Measurements from ENCODE around the gene ST7. TPM values are rescaled to one million over a fixed set of nuclear protein-coding genes. Genes with fewer than 3 reads are reported as not detected.

The ST7 gene
- polyA plus RNA-seq, 1 donor (not counting 4 experiments of a cell fraction or from before 2014, with no cell fraction given): 16.9 TPM

- FAIRE-seq: no peak
- no peak overlapping the region for H3K4me3 ChIP-seq (ENCODE audit: control insufficient read depth in 2 of 3, extremely low read depth in 1 of 3, insufficient read depth in 2 of 3, low read depth in 1 of 3, low read length in 3 of 3)
- no peak for DNase-seq (ENCODE audit: low read depth, low spot score)
- peaks cover 3% of the 10 kb centered on the region for H3K79me2 ChIP-seq (ENCODE audit: control insufficient read depth, insufficient read depth, low read length)
- H2AFZ ChIP-seq (ENCODE audit: control insufficient read depth, low read length): no peak overlapping the region
- no peaks in the 10 kb centered on the region for H3K9me1 ChIP-seq (ENCODE audit: control insufficient read depth, extremely low read depth, insufficient read depth, low read length)
- dilution Hi-C loops (cut with MboI; ENCODE audit: extremely low pct_ligation_motif_present, low sequenced_read_pairs): no loop called here
- H3K9me3 ChIP-seq (ENCODE audit: control insufficient read depth, low read depth, low read length): peaks cover 1% of the 10 kb centered on the region
- no peaks in the 10 kb centered on the region for H3K36me3 ChIP-seq (ENCODE audit: control insufficient read depth in 2 of 2, extremely low read depth in 1 of 2, insufficient read depth in 2 of 2, low read length in 2 of 2)
- H4K20me1 ChIP-seq (ENCODE audit: control insufficient read depth, extremely low read depth, insufficient read depth, low read length): no peaks in the 10 kb centered on the region
- H3K9ac ChIP-seq (ENCODE audit: control insufficient read depth, extremely low read depth, insufficient read depth, low read length): no peak overlapping the region
- TF ChIP-seq EZH2 (IDR thresholded peaks at IDR 0.05; ENCODE audit: low read length): no peak
- TF ChIP-seq, protein P1, sequence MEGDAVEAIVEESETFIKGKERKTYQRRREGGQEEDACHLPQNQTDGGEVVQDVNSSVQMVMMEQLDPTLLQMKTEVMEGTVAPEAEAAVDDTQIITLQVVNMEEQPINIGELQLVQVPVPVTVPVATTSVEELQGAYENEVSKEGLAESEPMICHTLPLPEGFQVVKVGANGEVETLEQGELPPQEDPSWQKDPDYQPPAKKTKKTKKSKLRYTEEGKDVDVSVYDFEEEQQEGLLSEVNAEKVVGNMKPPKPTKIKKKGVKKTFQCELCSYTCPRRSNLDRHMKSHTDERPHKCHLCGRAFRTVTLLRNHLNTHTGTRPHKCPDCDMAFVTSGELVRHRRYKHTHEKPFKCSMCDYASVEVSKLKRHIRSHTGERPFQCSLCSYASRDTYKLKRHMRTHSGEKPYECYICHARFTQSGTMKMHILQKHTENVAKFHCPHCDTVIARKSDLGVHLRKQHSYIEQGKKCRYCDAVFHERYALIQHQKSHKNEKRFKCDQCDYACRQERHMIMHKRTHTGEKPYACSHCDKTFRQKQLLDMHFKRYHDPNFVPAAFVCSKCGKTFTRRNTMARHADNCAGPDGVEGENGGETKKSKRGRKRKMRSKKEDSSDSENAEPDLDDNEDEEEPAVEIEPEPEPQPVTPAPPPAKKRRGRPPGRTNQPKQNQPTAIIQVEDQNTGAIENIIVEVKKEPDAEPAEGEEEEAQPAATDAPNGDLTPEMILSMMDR (optimal IDR thresholded peaks at IDR 0.05 in 1 of 3, IDR thresholded peaks at IDR 0.05 in 1 of 3, conservative IDR thresholded peaks at IDR 0.05 in 1 of 3; ENCODE audit: extremely low read depth in 1 of 3, insufficient read depth in 2 of 3, low read length in 3 of 3): no peak
- H3K4me1 ChIP-seq (ENCODE audit: control insufficient read depth, extremely low read depth, insufficient read depth, low read length): peaks cover 15% of the 10 kb centered on the region
- no peak overlapping the region for H3K27ac ChIP-seq (ENCODE audit: control insufficient read depth, insufficient read depth, low read length)
- H3K4me2 ChIP-seq (ENCODE audit: control insufficient read depth, extremely low read depth, insufficient read depth, low read depth, low read length): no peak overlapping the region
- H3K27me3 ChIP-seq (ENCODE audit: control insufficient read depth, extremely low read depth, insufficient read depth, low read length): no peaks in the 10 kb centered on the region
These were observed 123.2 kb downstream of the ST7 start for GRCh38 chr7:117076426-117076943.

DNA sequence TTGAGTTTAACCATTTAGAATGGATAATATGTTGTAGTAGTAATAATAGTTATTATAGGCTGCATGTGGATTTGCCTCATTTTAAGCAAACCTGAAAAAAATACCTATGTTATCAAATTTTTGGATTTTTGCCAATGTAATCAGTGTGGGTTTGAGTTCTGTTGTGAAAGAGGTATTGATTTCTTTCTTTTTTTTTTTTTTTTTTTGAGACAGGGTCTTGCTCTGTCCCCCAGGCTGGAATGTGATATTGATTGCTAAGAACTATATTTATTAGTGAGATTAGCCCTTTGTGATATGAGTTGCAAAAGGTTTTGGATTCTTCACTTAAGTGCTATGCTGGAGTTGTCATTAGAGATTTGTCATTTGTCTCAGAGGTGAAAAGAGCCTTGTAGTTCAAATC is 124.4 kb downstream of the ST7 start:
- H3K9me1 ChIP-seq (ENCODE audit: control insufficient read depth, extremely low read depth, insufficient read depth, low read length): no peaks in the 10 kb centered on the region
- TF ChIP-seq EZH2 (IDR thresholded peaks at IDR 0.05; ENCODE audit: low read length): no peak
- TF ChIP-seq, protein P1 (optimal IDR thresholded peaks at IDR 0.05 in 1 of 3, IDR thresholded peaks at IDR 0.05 in 1 of 3, conservative IDR thresholded peaks at IDR 0.05 in 1 of 3; ENCODE audit: extremely low read depth in 1 of 3, insufficient read depth in 2 of 3, low read length in 3 of 3): no peak
- no peak overlapping the region for H2AFZ ChIP-seq (ENCODE audit: control insufficient read depth, low read length)
- no peak overlapping the region for H3K9ac ChIP-seq (ENCODE audit: control insufficient read depth, extremely low read depth, insufficient read depth, low read length)
- no peaks in the 10 kb centered on the region for H3K27me3 ChIP-seq (ENCODE audit: control insufficient read depth, extremely low read depth, insufficient read depth, low read length)
- no peak for DNase-seq (ENCODE audit: low read depth, low spot score)
- H3K4me3 ChIP-seq (ENCODE audit: control insufficient read depth in 2 of 3, extremely low read depth in 1 of 3, insufficient read depth in 2 of 3, low read depth in 1 of 3, low read length in 3 of 3): no peak overlapping the region
- H3K4me1 ChIP-seq (ENCODE audit: control insufficient read depth, extremely low read depth, insufficient read depth, low read length): peaks cover 4% of the 10 kb centered on the region
- H3K4me2 ChIP-seq (ENCODE audit: control insufficient read depth, extremely low read depth, insufficient read depth, low read depth, low read length): no peak overlapping the region
- peaks cover 1% of the 10 kb centered on the region for H3K9me3 ChIP-seq (ENCODE audit: control insufficient read depth, low read depth, low read length)
- no peaks in the 10 kb centered on the region for H4K20me1 ChIP-seq (ENCODE audit: control insufficient read depth, extremely low read depth, insufficient read depth, low read length)
- no peak for FAIRE-seq
- H3K36me3 ChIP-seq (ENCODE audit: control insufficient read depth in 2 of 2, extremely low read depth in 1 of 2, insufficient read depth in 2 of 2, low read length in 2 of 2): no peaks in the 10 kb centered on the region
- H3K79me2 ChIP-seq (ENCODE audit: control insufficient read depth, insufficient read depth, low read length): peaks cover 3% of the 10 kb centered on the region
- H3K27ac ChIP-seq (ENCODE audit: control insufficient read depth, insufficient read depth, low read length): no peak overlapping the region
- dilution Hi-C loops (cut with MboI; ENCODE audit: extremely low pct_ligation_motif_present, low sequenced_read_pairs): no loop called here
